Measurements from ENCODE around the gene DLGAP1.

DLGAP1 gene

GRCh38 chr18:3727274-3727673, 727.8 kb downstream of the DLGAP1 start:
- no peaks in the 10 kb centered on the region for H3K9me3 ChIP-seq (ENCODE audit: severe bottlenecking)
- ATAC-seq (ENCODE audit: low read depth), result no peak
- no peak for TF ChIP-seq CTCF (IDR thresholded peaks at IDR 0.05; ENCODE audit: poor library complexity, severe bottlenecking)
- H3K27me3 ChIP-seq (ENCODE audit: insufficient read depth, poor library complexity, severe bottlenecking), result no peaks in the 10 kb centered on the region
- no peaks in the 10 kb centered on the region for H3K4me1 ChIP-seq (ENCODE audit: insufficient read depth, poor library complexity, severe bottlenecking)
- H3K4me3 ChIP-seq (ENCODE audit: severe bottlenecking), result no peak overlapping the region
- no peak overlapping the region for H3K27ac ChIP-seq (ENCODE audit: poor library complexity, severe bottlenecking)
- H3K36me3 ChIP-seq (ENCODE audit: low read depth), result no peaks in the 10 kb centered on the region
- no peak for DNase-seq (ENCODE audit: low spot score)

- Histone ChIP-seq H3K4me1 (ENCODE audit: insufficient read depth, poor library complexity, severe bottlenecking) (no peaks in the 10 kb centered on the region), H3K27me3 (ENCODE audit: insufficient read depth, poor library complexity, severe bottlenecking) (no peaks in the 10 kb centered on the region), H3K36me3 (ENCODE audit: low read depth) (no peaks in the 10 kb centered on the region), H3K27ac (ENCODE audit: poor library complexity, severe bottlenecking) (no peak overlapping the region), H3K9me3 (ENCODE audit: severe bottlenecking) (no peaks in the 10 kb centered on the region), H3K4me3 (ENCODE audit: severe bottlenecking) (no peak overlapping the region)
- DNase-seq (ENCODE audit: low spot score) (no peak), ATAC-seq (ENCODE audit: low read depth) (no peak)
- no peak for TF ChIP-seq CTCF (IDR thresholded peaks at IDR 0.05; ENCODE audit: poor library complexity, severe bottlenecking)
Observed at GRCh38 chr18:3726238-3726951, 728.7 kb downstream of the DLGAP1 start.

- Histone ChIP-seq H3K27me3 (ENCODE audit: insufficient read depth, poor library complexity, severe bottlenecking) (no peaks in the 10 kb centered on the region), H3K36me3 (ENCODE audit: low read depth) (no peaks in the 10 kb centered on the region), H3K27ac (ENCODE audit: poor library complexity, severe bottlenecking) (no peak overlapping the region), H3K4me1 (ENCODE audit: insufficient read depth, poor library complexity, severe bottlenecking) (no peaks in the 10 kb centered on the region), H3K4me3 (ENCODE audit: severe bottlenecking) (no peak overlapping the region), H3K9me3 (ENCODE audit: severe bottlenecking) (no peaks in the 10 kb centered on the region)
- no peak for TF ChIP-seq CTCF (IDR thresholded peaks at IDR 0.05; ENCODE audit: poor library complexity, severe bottlenecking)
- DNase-seq (ENCODE audit: low spot score), result no peak
- no peak for ATAC-seq (ENCODE audit: low read depth)
Observed at GRCh38 chr18:3725115-3725514, 730.0 kb downstream of the DLGAP1 start.

- no peak overlapping the region for H3K27ac ChIP-seq (ENCODE audit: poor library complexity, severe bottlenecking)
- no peak for ATAC-seq (ENCODE audit: low read depth)
- no peaks in the 10 kb centered on the region for H3K36me3 ChIP-seq (ENCODE audit: low read depth)
- H3K27me3 ChIP-seq (ENCODE audit: insufficient read depth, poor library complexity, severe bottlenecking), result no peaks in the 10 kb centered on the region
- H3K4me1 ChIP-seq (ENCODE audit: insufficient read depth, poor library complexity, severe bottlenecking), result no peaks in the 10 kb centered on the region
- H3K4me3 ChIP-seq (ENCODE audit: severe bottlenecking), result no peak overlapping the region
- TF ChIP-seq CTCF (IDR thresholded peaks at IDR 0.05; ENCODE audit: poor library complexity, severe bottlenecking), result no peak
- no peak for DNase-seq (ENCODE audit: low spot score)
- no peaks in the 10 kb centered on the region for H3K9me3 ChIP-seq (ENCODE audit: severe bottlenecking)
Observed at GRCh38 chr18:3723554-3723953, 731.6 kb downstream of the DLGAP1 start.

GRCh38 chr18:3722649-3723433, 732.3 kb downstream of the DLGAP1 start:
- H3K27me3 ChIP-seq (ENCODE audit: insufficient read depth, poor library complexity, severe bottlenecking), result no peaks in the 10 kb centered on the region
- no peak for TF ChIP-seq CTCF (IDR thresholded peaks at IDR 0.05; ENCODE audit: poor library complexity, severe bottlenecking)
- no peaks in the 10 kb centered on the region for H3K36me3 ChIP-seq (ENCODE audit: low read depth)
- H3K27ac ChIP-seq (ENCODE audit: poor library complexity, severe bottlenecking), result no peak overlapping the region
- ATAC-seq (ENCODE audit: low read depth) (no peak), DNase-seq (ENCODE audit: low spot score) (no peak)
- H3K4me1 ChIP-seq (ENCODE audit: insufficient read depth, poor library complexity, severe bottlenecking), result no peaks in the 10 kb centered on the region
- no peak overlapping the region for H3K4me3 ChIP-seq (ENCODE audit: severe bottlenecking)
- no peaks in the 10 kb centered on the region for H3K9me3 ChIP-seq (ENCODE audit: severe bottlenecking)

Measured in RWPE2 (cell line).